Peyer's patch (tissue), 4 donors: ENCODE results near the gene ALS2CL.

Source experiments
- POLR2A ChIP-seq, 2 donors: fragments of 450-650 bp; IDR thresholded peaks; one replicate each; pipeline ENCODE4 v1.5.1; 2017; ENCODE audit warnings: antibody characterized with exemption in 2 of 2, mild to moderate bottlenecking in 2 of 2, moderate library complexity in 2 of 2
- TF ChIP-seq, protein P1 (sequence below), 6 experiments: fragments of 450-650 bp in 4 of 6; fragments of 200-600 bp in 2 of 6; sonication (generic) in 1 of 6; IDR thresholded peaks; one replicate each; pipeline ENCODE4 v1.5.1; 2017 to 2019; ENCODE audit warnings: antibody characterized with exemption in 6 of 6, mild to moderate bottlenecking in 3 of 6, moderate library complexity in 1 of 6

DNA sequence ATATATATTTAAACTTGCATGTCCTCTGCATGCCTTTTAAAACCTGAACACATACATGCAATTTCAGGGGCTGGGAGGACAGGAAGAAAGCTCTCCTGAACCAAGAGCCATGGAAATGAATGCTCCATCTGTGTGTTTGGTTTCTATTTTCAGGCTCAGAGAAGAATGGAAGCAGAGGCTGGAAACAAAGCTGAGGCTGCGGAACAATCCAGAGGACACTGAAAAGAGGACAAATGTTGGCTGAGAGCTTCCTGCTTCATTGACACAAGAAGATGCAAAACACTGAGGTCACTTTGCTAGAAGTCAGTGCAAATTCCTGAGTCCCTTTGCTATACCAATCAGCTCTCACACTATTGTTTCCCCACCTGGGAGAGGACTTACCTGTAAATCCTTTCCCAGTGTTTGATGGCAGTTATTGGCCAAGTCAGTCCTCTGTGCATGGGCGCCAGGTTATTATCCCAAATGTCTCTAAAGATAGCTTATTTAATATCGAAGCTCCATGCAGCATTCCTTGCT, 68.4 kb downstream of the ALS2CL start:
- TF ChIP-seq, protein P1, sequence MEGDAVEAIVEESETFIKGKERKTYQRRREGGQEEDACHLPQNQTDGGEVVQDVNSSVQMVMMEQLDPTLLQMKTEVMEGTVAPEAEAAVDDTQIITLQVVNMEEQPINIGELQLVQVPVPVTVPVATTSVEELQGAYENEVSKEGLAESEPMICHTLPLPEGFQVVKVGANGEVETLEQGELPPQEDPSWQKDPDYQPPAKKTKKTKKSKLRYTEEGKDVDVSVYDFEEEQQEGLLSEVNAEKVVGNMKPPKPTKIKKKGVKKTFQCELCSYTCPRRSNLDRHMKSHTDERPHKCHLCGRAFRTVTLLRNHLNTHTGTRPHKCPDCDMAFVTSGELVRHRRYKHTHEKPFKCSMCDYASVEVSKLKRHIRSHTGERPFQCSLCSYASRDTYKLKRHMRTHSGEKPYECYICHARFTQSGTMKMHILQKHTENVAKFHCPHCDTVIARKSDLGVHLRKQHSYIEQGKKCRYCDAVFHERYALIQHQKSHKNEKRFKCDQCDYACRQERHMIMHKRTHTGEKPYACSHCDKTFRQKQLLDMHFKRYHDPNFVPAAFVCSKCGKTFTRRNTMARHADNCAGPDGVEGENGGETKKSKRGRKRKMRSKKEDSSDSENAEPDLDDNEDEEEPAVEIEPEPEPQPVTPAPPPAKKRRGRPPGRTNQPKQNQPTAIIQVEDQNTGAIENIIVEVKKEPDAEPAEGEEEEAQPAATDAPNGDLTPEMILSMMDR (IDR thresholded peaks at IDR 0.05), result no peak
- no peak for TF ChIP-seq POLR2A (IDR thresholded peaks at IDR 0.05)
